ENCODE measurements around the gene PLD5. TPM values are rescaled to one million over a fixed set of nuclear protein-coding genes. Genes with fewer than 3 reads are reported as not detected.

The PLD5 gene
- total and polyA plus RNA-seq, 2 of the 13 experiments (the other 11 are each of a cell fraction or from before 2014, with no cell fraction given): not detected

DNA sequence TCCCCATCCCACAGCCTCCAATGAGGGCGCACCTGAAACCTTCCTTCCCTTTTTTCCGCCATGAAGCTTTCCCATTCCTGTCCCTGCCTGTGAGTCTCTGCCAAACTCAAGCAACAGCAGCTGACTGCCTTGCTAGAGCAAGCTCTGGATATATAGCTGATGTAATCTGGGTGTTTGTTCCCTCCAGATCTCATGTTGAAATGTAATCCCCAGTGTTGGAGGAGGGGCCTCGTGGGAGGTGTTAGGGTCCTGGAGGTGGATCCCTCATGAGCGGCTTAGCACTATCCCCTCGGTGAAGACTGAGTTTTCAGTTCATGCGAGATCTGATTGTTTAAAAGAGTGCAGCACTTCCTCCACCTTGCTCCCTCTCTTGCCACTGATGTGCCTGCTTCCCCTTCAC, 321.2 kb downstream of the PLD5 start:
- intact Hi-C loops (cut with micrococcal nuclease; ENCODE audit: unreplicated experiment): no loop called here
- no TSS peak for BruUV-seq (replicated peaks)
- Histone ChIP-seq H3K79me2 (ENCODE audit: insufficient read depth, low read length) (no peaks in the 10 kb centered on the region), H3K4me1 (ENCODE audit: insufficient read depth, low read length) (no peaks in the 10 kb centered on the region), H3K4me3 (replicated peaks in 1 of 3; ENCODE audit: insufficient read depth in 1 of 3, low read depth in 2 of 3, low read length in 3 of 3) (no peak overlapping the region), H3K27ac (ENCODE audit: extremely low read length, insufficient read depth, low read length) (no peak overlapping the region), H2AFZ (ENCODE audit: low read length) (no peak overlapping the region), H3K4me2 (ENCODE audit: low read depth, low read length) (no peak overlapping the region), H3K9me3 (ENCODE audit: low read length) (no peaks in the 10 kb centered on the region), H3K36me3 (replicated peaks in 1 of 2; ENCODE audit: control insufficient read depth in 1 of 2, insufficient read depth in 2 of 2, low read length in 2 of 2) (no peaks in the 10 kb centered on the region), H3K27me3 (ENCODE audit: control insufficient read depth in 1 of 2, insufficient read depth in 2 of 2, low read length in 2 of 2) (no peaks in the 10 kb centered on the region), H3K9ac (ENCODE audit: insufficient read depth, low read depth, low read length) (no peak overlapping the region), H4K20me1 (ENCODE audit: insufficient read depth, low read length) (no peaks in the 10 kb centered on the region)
- WGBS (ENCODE audit: low lambda C conversion rate): 30% methylated on average over 6 of the region's 6 CpGs
- POLR2A ChIA-PET: no interaction called here
- CTCF ChIA-PET (ENCODE audit: low intra/inter-chr PET ratio, low total read pairs): no interaction called here
- DNase-seq (ENCODE audit: low spot score) (no peak), ATAC-seq (no peak), FAIRE-seq (no peak)
- in situ Hi-C loops (cut with HindIII; ENCODE audit: extremely low pct_ligation_motif_present, low pct_unique_long_range_greater_than_20kb): no loop called here
- TF ChIP-seq ZNF496 (CRISPR knock-in tag; IDR thresholded peaks at IDR 0.05; ENCODE audit: insufficient replicate concordance): no peak
- no peak for TF ChIP-seq ATF7 (IDR thresholded peaks at IDR 0.05)
- no peak for TF ChIP-seq ATF7 (CRISPR knock-in tag; IDR thresholded peaks at IDR 0.05)
- TF ChIP-seq ZNF33B (CRISPR knock-in tag; IDR thresholded peaks at IDR 0.05): no peak
- no peak for TF ChIP-seq BCL6 (CRISPR knock-in tag; IDR thresholded peaks at IDR 0.05)
- no peak for TF ChIP-seq SSRP1 (CRISPR knock-in tag; IDR thresholded peaks at IDR 0.05)
- TF ChIP-seq ZNF841 (CRISPR knock-in tag; IDR thresholded peaks at IDR 0.05; ENCODE audit: borderline replicate concordance): no peak
- TF ChIP-seq FOXA3 (CRISPR knock-in tag; IDR thresholded peaks at IDR 0.05): no peak
- no peak for TF ChIP-seq ZNF746 (CRISPR knock-in tag; IDR thresholded peaks at IDR 0.05)
- no peak for TF ChIP-seq ZNF335 (CRISPR knock-in tag; IDR thresholded peaks at IDR 0.05)
- no peak for TF ChIP-seq HNRNPLL (IDR thresholded peaks at IDR 0.05; ENCODE audit: low read depth, low read length, poor library complexity, severe bottlenecking)
- no peak for TF ChIP-seq ZSCAN31 (CRISPR knock-in tag; IDR thresholded peaks at IDR 0.05; ENCODE audit: low read depth)
- TF ChIP-seq, protein P1, sequence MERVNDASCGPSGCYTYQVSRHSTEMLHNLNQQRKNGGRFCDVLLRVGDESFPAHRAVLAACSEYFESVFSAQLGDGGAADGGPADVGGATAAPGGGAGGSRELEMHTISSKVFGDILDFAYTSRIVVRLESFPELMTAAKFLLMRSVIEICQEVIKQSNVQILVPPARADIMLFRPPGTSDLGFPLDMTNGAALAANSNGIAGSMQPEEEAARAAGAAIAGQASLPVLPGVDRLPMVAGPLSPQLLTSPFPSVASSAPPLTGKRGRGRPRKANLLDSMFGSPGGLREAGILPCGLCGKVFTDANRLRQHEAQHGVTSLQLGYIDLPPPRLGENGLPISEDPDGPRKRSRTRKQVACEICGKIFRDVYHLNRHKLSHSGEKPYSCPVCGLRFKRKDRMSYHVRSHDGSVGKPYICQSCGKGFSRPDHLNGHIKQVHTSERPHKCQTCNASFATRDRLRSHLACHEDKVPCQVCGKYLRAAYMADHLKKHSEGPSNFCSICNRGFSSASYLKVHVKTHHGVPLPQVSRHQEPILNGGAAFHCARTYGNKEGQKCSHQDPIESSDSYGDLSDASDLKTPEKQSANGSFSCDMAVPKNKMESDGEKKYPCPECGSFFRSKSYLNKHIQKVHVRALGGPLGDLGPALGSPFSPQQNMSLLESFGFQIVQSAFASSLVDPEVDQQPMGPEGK (CRISPR knock-in tag; IDR thresholded peaks at IDR 0.05): no peak
- TF ChIP-seq, protein P2, sequence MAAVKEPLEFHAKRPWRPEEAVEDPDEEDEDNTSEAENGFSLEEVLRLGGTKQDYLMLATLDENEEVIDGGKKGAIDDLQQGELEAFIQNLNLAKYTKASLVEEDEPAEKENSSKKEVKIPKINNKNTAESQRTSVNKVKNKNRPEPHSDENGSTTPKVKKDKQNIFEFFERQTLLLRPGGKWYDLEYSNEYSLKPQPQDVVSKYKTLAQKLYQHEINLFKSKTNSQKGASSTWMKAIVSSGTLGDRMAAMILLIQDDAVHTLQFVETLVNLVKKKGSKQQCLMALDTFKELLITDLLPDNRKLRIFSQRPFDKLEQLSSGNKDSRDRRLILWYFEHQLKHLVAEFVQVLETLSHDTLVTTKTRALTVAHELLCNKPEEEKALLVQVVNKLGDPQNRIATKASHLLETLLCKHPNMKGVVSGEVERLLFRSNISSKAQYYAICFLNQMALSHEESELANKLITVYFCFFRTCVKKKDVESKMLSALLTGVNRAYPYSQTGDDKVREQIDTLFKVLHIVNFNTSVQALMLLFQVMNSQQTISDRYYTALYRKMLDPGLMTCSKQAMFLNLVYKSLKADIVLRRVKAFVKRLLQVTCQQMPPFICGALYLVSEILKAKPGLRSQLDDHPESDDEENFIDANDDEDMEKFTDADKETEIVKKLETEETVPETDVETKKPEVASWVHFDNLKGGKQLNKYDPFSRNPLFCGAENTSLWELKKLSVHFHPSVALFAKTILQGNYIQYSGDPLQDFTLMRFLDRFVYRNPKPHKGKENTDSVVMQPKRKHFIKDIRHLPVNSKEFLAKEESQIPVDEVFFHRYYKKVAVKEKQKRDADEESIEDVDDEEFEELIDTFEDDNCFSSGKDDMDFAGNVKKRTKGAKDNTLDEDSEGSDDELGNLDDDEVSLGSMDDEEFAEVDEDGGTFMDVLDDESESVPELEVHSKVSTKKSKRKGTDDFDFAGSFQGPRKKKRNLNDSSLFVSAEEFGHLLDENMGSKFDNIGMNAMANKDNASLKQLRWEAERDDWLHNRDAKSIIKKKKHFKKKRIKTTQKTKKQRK (IDR thresholded peaks at IDR 0.05; ENCODE audit: low read length): no peak
- TF ChIP-seq RBM39 (IDR thresholded peaks at IDR 0.05; ENCODE audit: low read depth, low read length, poor library complexity, severe bottlenecking): no peak
- TF ChIP-seq, protein P3, sequence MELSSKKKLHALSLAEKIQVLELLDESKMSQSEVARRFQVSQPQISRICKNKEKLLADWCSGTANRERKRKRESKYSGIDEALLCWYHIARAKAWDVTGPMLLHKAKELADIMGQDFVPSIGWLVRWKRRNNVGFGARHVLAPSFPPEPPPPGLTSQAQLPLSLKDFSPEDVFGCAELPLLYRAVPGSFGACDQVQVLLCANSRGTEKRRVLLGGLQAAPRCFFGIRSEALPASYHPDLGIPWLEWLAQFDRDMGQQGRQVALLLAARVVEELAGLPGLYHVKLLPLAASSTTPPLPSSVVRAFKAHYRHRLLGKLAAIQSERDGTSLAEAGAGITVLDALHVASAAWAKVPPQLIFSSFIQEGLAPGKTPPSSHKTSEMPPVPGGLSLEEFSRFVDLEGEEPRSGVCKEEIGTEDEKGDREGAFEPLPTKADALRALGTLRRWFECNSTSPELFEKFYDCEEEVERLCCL (CRISPR knock-in tag; IDR thresholded peaks at IDR 0.05; ENCODE audit: borderline replicate concordance): no peak
- no peak for TF ChIP-seq TBP (CRISPR knock-in tag; IDR thresholded peaks at IDR 0.05)
- no peak for TF ChIP-seq RFXANK (CRISPR knock-in tag; IDR thresholded peaks at IDR 0.05)
- TF ChIP-seq PTBP1 (IDR thresholded peaks at IDR 0.05; ENCODE audit: low read depth, low read length, poor library complexity, severe bottlenecking): no peak
